Caco-2 (cell line): Measurements from ENCODE around the gene MBP. TPM values are rescaled to one million over a fixed set of nuclear protein-coding genes. Genes with fewer than 3 reads are reported as not detected.

Experiments used
- BruUV-seq: library from RNA; stranded (reverse); fragments of 400-500 nt; replicated peaks from 2 replicates; lab custom pipeline; 2021; lab: Mats Ljungman, UMichigan
- CTCF ChIA-PET: fragments of 300-600 bp; sonication (Branson Sonifier 250); formaldehyde crosslinking; loops from one replicate; lab custom pipeline; 2022; ENCODE audit warnings: antibody characterized with exemption; lab: Charles Lee
- POLR2A ChIA-PET: fragments of 300-600 bp; sonication (Branson Sonifier 250); formaldehyde crosslinking; loops from one replicate; lab custom pipeline; 2022; ENCODE audit warnings: antibody characterized with exemption; lab: Charles Lee
- DNase-seq, 2 experiments: peaks; one replicate each; pipeline versions ENCODE4 v3.0.0 to v3.0.0-alpha.2; 2020 to 2022
- H3K27me3 ChIP-seq: replicated peaks from 2 replicates; pipeline ENCODE4 v1.6.0; 2011; ENCODE audit warnings: low read length; ENCODE audit not compliant: control insufficient read depth, insufficient read depth
- H3K36me3 ChIP-seq: 2 replicates; pipeline ENCODE4 v1.5.1; 2011; ENCODE audit warnings: low read length; ENCODE audit not compliant: control insufficient read depth, insufficient read depth
- H3K4me1 ChIP-seq: fragments of 250-450 bp; sonication (Bioruptor Pico); 2 replicates; pipeline ENCODE4 v1.5.1; 2020; ENCODE audit warnings: mild to moderate bottlenecking
- H3K4me3 ChIP-seq: 2 replicates; pipeline ENCODE4 v1.5.1; 2011; ENCODE audit warnings: low read depth, mild to moderate bottlenecking, control low read depth, low read length
- H3K9me3 ChIP-seq: fragments of 250-450 bp; sonication (Bioruptor Pico); 2 replicates; pipeline ENCODE4 v1.5.1; 2020; ENCODE audit warnings: mild to moderate bottlenecking, moderate library complexity
- H3K27ac Mint-ChIP-seq: one replicate; pipeline ENCODE4 v1.8.0; 2022; ENCODE audit warnings: mixed read lengths; ENCODE audit not compliant: unreplicated experiment
- H3K27me3 Mint-ChIP-seq: one replicate; pipeline ENCODE4 v1.8.0; 2022; ENCODE audit warnings: mixed read lengths; ENCODE audit not compliant: insufficient read depth, unreplicated experiment
- H3K36me3 Mint-ChIP-seq: one replicate; pipeline ENCODE4 v1.8.0; 2022; ENCODE audit warnings: mild to moderate bottlenecking, mixed read lengths; ENCODE audit not compliant: insufficient read depth, unreplicated experiment
- H3K4me1 Mint-ChIP-seq: one replicate; pipeline ENCODE4 v1.8.0; 2022; ENCODE audit warnings: low read depth, mixed read lengths; ENCODE audit not compliant: unreplicated experiment
- H3K4me3 Mint-ChIP-seq: one replicate; pipeline ENCODE4 v1.8.0; 2022; ENCODE audit warnings: mild to moderate bottlenecking, moderate library complexity, mixed read lengths; ENCODE audit not compliant: unreplicated experiment
- H3K9me3 Mint-ChIP-seq: one replicate; pipeline ENCODE4 v1.8.0; 2022; ENCODE audit warnings: mixed read lengths; ENCODE audit not compliant: unreplicated experiment
- CTCF ChIP-seq, 2 experiments: fragments of 200-600 bp in 1 of 2; IDR thresholded peaks; 1 replicate in 1 of 2; 2 replicates in 1 of 2; pipeline versions ENCODE4 v1.5.1 to v1.8.0; 2011 to 2022; ENCODE audit warnings: antibody characterized with exemption in 1 of 2, control low read depth in 1 of 2, inconsistent platforms in 1 of 2, low read depth in 1 of 2, low read length in 1 of 2, mild to moderate bottlenecking in 1 of 2, moderate library complexity in 1 of 2; ENCODE audit not compliant: insufficient read depth in 1 of 2, severe bottlenecking in 1 of 2, unreplicated experiment in 1 of 2
- intact Hi-C: fragments of 100-400 bp; cut with micrococcal nuclease; formaldehyde crosslinking; loops from one replicate; pipeline ENCODE4 v1.10.0; 2022; ENCODE audit not compliant: unreplicated experiment
- total RNA-seq: library from RNA; stranded (reverse); gene quantifications from 2 replicates; pipeline ENCODE4 v1.2.3, GENCODE V29; 2022

Gene MBP
- total RNA-seq, 1 experiment from 2014 or later, result 11.4 TPM

GRCh38 chr18:77082316-77082955, 50.1 kb downstream of the MBP start:
- Mint-ChIP-seq H3K4me1 (peaks cover 8% of the 10 kb centered on the region), H3K9me3 (no peaks in the 10 kb centered on the region), H3K27me3 (no peaks in the 10 kb centered on the region), H3K27ac (no peak overlapping the region), H3K36me3 (no peaks in the 10 kb centered on the region), H3K4me3 (no peak overlapping the region)
- CTCF ChIA-PET, result no interaction called here
- intact Hi-C loops, result no loop called here
- Histone ChIP-seq H3K9me3 (no peaks in the 10 kb centered on the region), H3K27me3 (no peaks in the 10 kb centered on the region), H3K4me3 (no peak overlapping the region), H3K36me3 (no peaks in the 10 kb centered on the region), H3K4me1 (no peaks in the 10 kb centered on the region)
- no TSS peak for BruUV-seq
- POLR2A ChIA-PET, result no interaction called here
- no peak for DNase-seq
- no peak for TF ChIP-seq CTCF (IDR thresholded peaks at IDR 0.05; ENCODE audit: insufficient read depth in 1 of 2, low read depth in 1 of 2, low read length in 1 of 2, severe bottlenecking in 1 of 2, unreplicated experiment in 1 of 2)

GRCh38 chr18:77081390-77081778, 51.2 kb downstream of the MBP start:
- no peak overlapping the region for H3K4me3 Mint-ChIP-seq
- Histone ChIP-seq H3K9me3 (no peaks in the 10 kb centered on the region), H3K27me3 (no peaks in the 10 kb centered on the region), H3K4me1 (no peaks in the 10 kb centered on the region), H3K4me3 (no peak overlapping the region), H3K36me3 (no peaks in the 10 kb centered on the region)
- H3K4me1 Mint-ChIP-seq, result peaks cover 8% of the 10 kb centered on the region
- H3K27ac Mint-ChIP-seq, result no peak overlapping the region
- ChIA-PET CTCF (no interaction called here), POLR2A (no interaction called here)
- H3K9me3 Mint-ChIP-seq, result no peaks in the 10 kb centered on the region
- BruUV-seq, result no TSS peak
- intact Hi-C loops, result no loop called here
- TF ChIP-seq CTCF (IDR thresholded peaks at IDR 0.05; ENCODE audit: insufficient read depth in 1 of 2, low read depth in 1 of 2, low read length in 1 of 2, severe bottlenecking in 1 of 2, unreplicated experiment in 1 of 2), result no peak
- no peak for DNase-seq
- no peaks in the 10 kb centered on the region for H3K36me3 Mint-ChIP-seq
- H3K27me3 Mint-ChIP-seq, result no peaks in the 10 kb centered on the region

- Mint-ChIP-seq H3K27ac (no peak overlapping the region), H3K4me1 (peaks cover 8% of the 10 kb centered on the region), H3K4me3 (no peak overlapping the region), H3K36me3 (no peaks in the 10 kb centered on the region), H3K27me3 (no peaks in the 10 kb centered on the region), H3K9me3 (no peaks in the 10 kb centered on the region)
- H3K9me3 ChIP-seq, result no peaks in the 10 kb centered on the region
- no peak for TF ChIP-seq CTCF (IDR thresholded peaks at IDR 0.05; ENCODE audit: insufficient read depth in 1 of 2, low read depth in 1 of 2, low read length in 1 of 2, severe bottlenecking in 1 of 2, unreplicated experiment in 1 of 2)
- H3K4me1 ChIP-seq, result no peaks in the 10 kb centered on the region
- no TSS peak for BruUV-seq
- H3K36me3 ChIP-seq, result no peaks in the 10 kb centered on the region
- H3K4me3 ChIP-seq, result no peak overlapping the region
- DNase-seq, result no peak
- ChIA-PET POLR2A (no interaction called here), CTCF (no interaction called here)
- intact Hi-C loops, result no loop called here
- H3K27me3 ChIP-seq, result no peaks in the 10 kb centered on the region
These were observed 52.5 kb downstream of the MBP start for GRCh38 chr18:77079954-77080682.
